SK-N-SH (cell line): ENCODE results near the gene RASAL2.

ENCODE experiments used
- CTCF ChIP-seq: fragments of 200-600 bp; sonication (generic); IDR thresholded peaks from 2 replicates; pipeline ENCODE4 v1.6.1; 2017; ENCODE audit warnings: antibody characterized with exemption, mild to moderate bottlenecking, moderate library complexity
- EP300 ChIP-seq, 2 experiments: IDR thresholded peaks; 2 replicates each; pipeline versions ENCODE4 v1.4.0 to v1.6.1; 2012; ENCODE audit warnings: borderline replicate concordance in 1 of 2, low read depth in 1 of 2, low read length in 1 of 2
- EZH2phosphoT487 ChIP-seq: fragments of 200-600 bp; sonication (generic); IDR thresholded peaks from 2 replicates; pipeline ENCODE4 v1.6.1; 2017; ENCODE audit warnings: low read depth, mixed run types, mild to moderate bottlenecking, antibody characterized with exemption, moderate library complexity, borderline replicate concordance
- FOXJ3 ChIP-seq: sonication (generic); formaldehyde crosslinking; IDR thresholded peaks from 2 replicates; pipeline ENCODE4 v1.5.1; 2020; ENCODE audit warnings: mild to moderate bottlenecking, missing genetic modification reagents
- JUND ChIP-seq: IDR thresholded peaks from 2 replicates; pipeline ENCODE4 v1.4.0; 2012
- REST ChIP-seq: IDR thresholded peaks from 2 replicates; pipeline ENCODE4 v1.6.1; 2012; ENCODE audit warnings: mild to moderate bottlenecking, low read depth, low read length, moderate library complexity
- TAF1 ChIP-seq: IDR thresholded peaks from 2 replicates; pipeline ENCODE4 v1.6.1; 2012; ENCODE audit warnings: low read depth, mild to moderate bottlenecking, low read length, moderate library complexity, borderline replicate concordance
- USF2 ChIP-seq: fragments of 150-350 bp; IDR thresholded peaks from 2 replicates; pipeline ENCODE4 v1.6.1; 2017; ENCODE audit warnings: antibody characterized with exemption, low read length, low read depth, borderline replicate concordance

- no peak for TF ChIP-seq EZH2phosphoT487
- peak; percentile 26; the same call in 1 of the 2 replicates for TF ChIP-seq CTCF
- no peak for TF ChIP-seq JUND
- TF ChIP-seq FOXJ3 (CRISPR knock-in tag), result no peak
- TF ChIP-seq USF2, result no peak
- TF ChIP-seq REST, result no peak
- TF ChIP-seq EP300 (IDR thresholded peaks at IDR 0.05; ENCODE audit: borderline replicate concordance in 1 of 2, low read depth in 1 of 2, low read length in 1 of 2), result no peak
- no peak for TF ChIP-seq TAF1
Observed at GRCh38 chr1:178379807-178380206, 285.9 kb downstream of the RASAL2 start.
